Mucosa of descending colon (tissue), 3 donors: ENCODE data around the gene ALX4. TPM values are rescaled to one million over a fixed set of nuclear protein-coding genes. Genes with fewer than 3 reads are reported as not detected.

Experiments used
- ATAC-seq: fragments of 200-7000 bp; cut with Tn5 transposase; one replicate; pipeline ENCODE4 v1.9.1; 2020; ENCODE audit warnings: mild to moderate bottlenecking, moderate library complexity
- DNase-seq, 3 donors: peaks; one replicate each; pipeline ENCODE4 v3.0.0-alpha.2; 2020
- H3K36me3 ChIP-seq: fragments of 200-600 bp; one replicate; pipeline ENCODE4 v1.8.0; 2021; ENCODE audit warnings: low read depth, mild to moderate bottlenecking
- H3K4me1 ChIP-seq: fragments of 200-600 bp; one replicate; pipeline ENCODE4 v1.8.0; 2021; ENCODE audit warnings: low read depth, mild to moderate bottlenecking
- H3K4me3 ChIP-seq: fragments of 200-600 bp; one replicate; pipeline ENCODE4 v1.8.0; 2021; ENCODE audit warnings: mild to moderate bottlenecking
- H3K9me3 ChIP-seq: fragments of 200-600 bp; one replicate; pipeline ENCODE4 v1.8.0; 2021; ENCODE audit warnings: mild to moderate bottlenecking
- CTCF ChIP-seq: fragments of 200-600 bp; IDR thresholded peaks from one replicate; pipeline ENCODE4 v1.8.0; 2022; ENCODE audit warnings: antibody characterized with exemption, mild to moderate bottlenecking
- intact Hi-C, 2 donors: fragments of 100-400 bp; cut with DNase I in 1 of 2; cut with micrococcal nuclease in 1 of 2; formaldehyde crosslinking; loops; one replicate each; pipeline versions ENCODE4 v1.11.0 to v1.11.1; 2022; cut with DNase I, micrococcal nuclease
- total RNA-seq, 3 donors: library from RNA; stranded (reverse); fragmentation: NEBNext Ultra II Directional in 2 of 3; extraction: Animal tissue kit (Norgen Biotek cat#: 25700) in 2 of 3; gene quantifications; one replicate each; pipeline versions ENCODE4 v1.2.1 to v1.2.4, GENCODE V29; 2021 to 2023
- donor health status: DM: no; HTN: no; CAD: no; lungs with moderate emphysema.
- donor health status: DM: no; HTN: no; CAD: no.
- donor health status: DM: no; HTN: yes; CAD: no.

ALX4 gene
- total RNA-seq, 3 donors from 2014 or later: not detected

- DNase-seq (no peak), ATAC-seq (no peak)
- intact Hi-C loops: no loop called here
- H3K4me1 ChIP-seq: no peaks in the 10 kb centered on the region
- no peaks in the 10 kb centered on the region for H3K9me3 ChIP-seq
- no peak overlapping the region for H3K4me3 ChIP-seq
- TF ChIP-seq CTCF: no peak
- no peaks in the 10 kb centered on the region for H3K36me3 ChIP-seq
Observed at GRCh38 chr11:44243086-44243485, 66.9 kb downstream of the ALX4 start.

DNA sequence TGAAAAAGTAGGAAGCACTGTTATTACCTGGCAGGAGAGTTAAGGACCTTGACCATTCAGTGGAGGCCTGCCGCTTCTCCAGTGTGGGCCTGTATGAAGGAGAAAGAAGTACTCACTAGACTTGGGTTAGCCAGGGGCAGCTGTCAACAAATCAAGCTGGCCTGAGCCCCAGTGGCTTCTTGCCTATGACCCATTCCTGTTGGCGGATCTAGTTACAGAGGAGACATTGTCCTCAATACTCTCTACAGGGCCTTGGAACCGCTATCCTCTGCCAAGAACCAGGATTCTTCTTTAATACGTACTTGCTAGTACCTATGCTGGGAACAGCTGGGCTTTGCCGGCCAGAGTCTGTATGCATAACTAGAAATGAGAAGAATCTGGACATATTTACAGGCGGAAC, 68.1 kb downstream of the ALX4 start:
- no peak for TF ChIP-seq CTCF
- intact Hi-C loops: no loop called here

GRCh38 chr11:44237156-44237555, 72.8 kb downstream of the ALX4 start:
- no peaks in the 10 kb centered on the region for H3K36me3 ChIP-seq
- H3K9me3 ChIP-seq: no peaks in the 10 kb centered on the region
- no peak overlapping the region for H3K4me3 ChIP-seq
- DNase-seq (no peak), ATAC-seq (no peak)
- H3K4me1 ChIP-seq: no peaks in the 10 kb centered on the region
- intact Hi-C loops: no loop called here
- no peak for TF ChIP-seq CTCF

More for the DNA sequence above, 68.1 kb downstream of the ALX4 start:
- no peak for DNase-seq
- Histone ChIP-seq H3K4me3 (no peak overlapping the region), H3K9me3 (no peaks in the 10 kb centered on the region), H3K36me3 (no peaks in the 10 kb centered on the region), H3K4me1 (no peaks in the 10 kb centered on the region)
- ATAC-seq: no peak

GRCh38 chr11:44236296-44236695, 73.6 kb downstream of the ALX4 start:
- Histone ChIP-seq H3K4me1 (no peaks in the 10 kb centered on the region), H3K4me3 (no peak overlapping the region), H3K9me3 (no peaks in the 10 kb centered on the region), H3K36me3 (no peaks in the 10 kb centered on the region)
- intact Hi-C loops: no loop called here
- DNase-seq (no peak), ATAC-seq (no peak)
- no peak for TF ChIP-seq CTCF

GRCh38 chr11:44235765-44236201, 74.2 kb downstream of the ALX4 start:
- intact Hi-C loops: no loop called here
- Histone ChIP-seq H3K9me3 (no peaks in the 10 kb centered on the region), H3K36me3 (no peaks in the 10 kb centered on the region), H3K4me3 (no peak overlapping the region), H3K4me1 (no peaks in the 10 kb centered on the region)
- DNase-seq (no peak), ATAC-seq (no peak)
- no peak for TF ChIP-seq CTCF

DNA sequence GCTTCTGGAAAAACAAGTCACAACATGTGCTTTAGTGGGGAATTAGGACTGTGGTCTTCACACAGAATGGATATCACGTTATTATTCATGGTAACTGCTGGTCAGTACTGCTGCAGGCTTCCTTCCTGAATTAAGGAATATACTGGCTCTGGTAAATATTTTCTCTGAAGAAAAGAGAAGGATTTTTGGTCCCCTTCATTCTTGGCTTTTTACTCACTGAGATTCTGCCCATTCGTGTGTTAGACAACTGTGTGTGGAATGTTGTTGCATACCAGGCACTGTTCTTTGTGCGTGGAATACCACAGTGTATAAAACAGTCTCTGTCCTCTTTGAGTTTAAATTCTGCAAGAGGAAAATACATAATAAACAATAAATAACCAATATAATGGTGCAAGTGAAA, 80.3 kb downstream of the ALX4 start:
- Histone ChIP-seq H3K9me3 (no peaks in the 10 kb centered on the region), H3K4me1 (no peaks in the 10 kb centered on the region), H3K36me3 (no peaks in the 10 kb centered on the region), H3K4me3 (no peak overlapping the region)
- no peak for TF ChIP-seq CTCF
- intact Hi-C loops: no loop called here
- no peak for DNase-seq
- no peak for ATAC-seq
